T-helper 22 cell (primary cell): ENCODE results near the gene ZNF195.
"Not testable (repeated sequence)": the region's sequence is repeated elsewhere in the genome, so short reads cannot be mapped to it uniquely, and the experiment has no call there.

Experiments used
- DNase-seq: peaks from one replicate; pipeline ENCODE4 v3.0.0-alpha.2; 2020; ENCODE audit warnings: low read depth

The ZNF195 gene

GRCh38 chr11:3402181-3402860, 23.4 kb upstream of the ZNF195 start:
- DNase-seq: not testable (repeated sequence)

GRCh38 chr11:3401052-3401451, 22.1 kb upstream of the ZNF195 start:
- not testable (repeated sequence) for DNase-seq

- not testable (repeated sequence) for DNase-seq
Observed at GRCh38 chr11:3398509-3398908, 19.6 kb upstream of the ZNF195 start.

GRCh38 chr11:3398106-3398505, 19.2 kb upstream of the ZNF195 start:
- not testable (repeated sequence) for DNase-seq

GRCh38 chr11:3397210-3397609, 18.3 kb upstream of the ZNF195 start:
- DNase-seq: not testable (repeated sequence)

- not testable (repeated sequence) for DNase-seq
Observed at GRCh38 chr11:3395468-3395867, 16.5 kb upstream of the ZNF195 start.

- not testable (repeated sequence) for DNase-seq
Observed at GRCh38 chr11:3394956-3395355, 16.0 kb upstream of the ZNF195 start.

- not testable (repeated sequence) for DNase-seq
Observed at GRCh38 chr11:3393450-3393849, 14.5 kb upstream of the ZNF195 start.

- DNase-seq: no peak
Observed at GRCh38 chr11:3382613-3383285, 3.8 kb upstream of the ZNF195 start.

GRCh38 chr11:3381794-3382193, 2.8 kb upstream of the ZNF195 start:
- no peak for DNase-seq

GRCh38 chr11:3380706-3381545, 2.0 kb upstream of the ZNF195 start:
- DNase-seq: no peak

- no peak for DNase-seq
Observed at GRCh38 chr11:3375552-3375951, 3.4 kb downstream of the ZNF195 start.

- DNase-seq: no peak
Observed at GRCh38 chr11:3370311-3370870, 8.6 kb downstream of the ZNF195 start.

GRCh38 chr11:3369366-3369765, 9.6 kb downstream of the ZNF195 start:
- no peak for DNase-seq

GRCh38 chr11:3368199-3368598, 10.7 kb downstream of the ZNF195 start:
- no peak for DNase-seq

GRCh38 chr11:3367221-3367620, 11.7 kb downstream of the ZNF195 start:
- no peak for DNase-seq

GRCh38 chr11:3359092-3359824, 19.7 kb downstream of the ZNF195 start:
- no peak for DNase-seq

GRCh38 chr11:3357994-3358676, 20.8 kb downstream of the ZNF195 start:
- DNase-seq: no peak

GRCh38 chr11:3357302-3357701, 21.6 kb downstream of the ZNF195 start:
- DNase-seq: no peak

GRCh38 chr11:3356858-3357257, 22.1 kb downstream of the ZNF195 start:
- DNase-seq: no peak

- no peak for DNase-seq
Observed at GRCh38 chr11:3353066-3353465, 25.9 kb downstream of the ZNF195 start.
